COLO668 (cell line): ENCODE data around the gene KRTAP10-3.
"Not testable (repeated sequence)": the region's sequence is repeated elsewhere in the genome, so short reads cannot be mapped to it uniquely, and the experiment has no call there.

Experiments
- DNase-seq: peaks from one replicate; lab custom pipeline; 2025; ENCODE audit not compliant: unreplicated experiment; lab: John Stamatoyannopoulos, UW

The KRTAP10-3 gene, protein sequence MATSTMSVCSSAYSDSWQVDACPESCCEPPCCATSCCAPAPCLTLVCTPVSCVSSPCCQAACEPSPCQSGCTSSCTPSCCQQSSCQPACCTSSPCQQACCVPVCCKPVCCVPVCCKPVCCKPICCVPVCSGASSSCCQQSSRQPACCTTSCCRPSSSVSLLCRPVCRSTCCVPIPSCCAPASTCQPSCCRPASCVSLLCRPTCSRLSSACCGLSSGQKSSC

DNA sequence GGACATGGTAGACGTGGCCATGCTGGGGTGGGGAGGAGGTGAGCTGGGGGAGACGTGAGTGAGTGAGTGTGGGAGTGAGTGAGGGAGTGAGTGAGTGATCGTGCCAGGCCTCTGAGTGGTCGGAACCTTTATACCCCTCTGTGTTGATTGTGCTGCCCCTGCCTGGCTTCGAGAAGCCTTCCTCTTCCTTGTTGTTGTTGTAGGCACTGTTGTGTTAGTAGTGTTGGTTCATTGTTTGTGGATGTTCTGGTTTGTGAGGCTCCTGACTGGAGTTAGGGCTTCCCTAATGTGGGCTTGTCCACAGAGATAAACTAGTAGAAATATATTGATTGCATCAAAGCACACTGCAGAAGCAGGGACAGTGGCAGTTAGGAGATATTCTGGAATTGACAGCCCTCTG, at the start of gene KRTAP10-3:
Gene KRTAP10-3, minus strand, starts transcription at position 101 of the 400 bp plus-strand sequence. Its CDS starts 80 bp downstream, at position 21.
- no peak for DNase-seq

DNA sequence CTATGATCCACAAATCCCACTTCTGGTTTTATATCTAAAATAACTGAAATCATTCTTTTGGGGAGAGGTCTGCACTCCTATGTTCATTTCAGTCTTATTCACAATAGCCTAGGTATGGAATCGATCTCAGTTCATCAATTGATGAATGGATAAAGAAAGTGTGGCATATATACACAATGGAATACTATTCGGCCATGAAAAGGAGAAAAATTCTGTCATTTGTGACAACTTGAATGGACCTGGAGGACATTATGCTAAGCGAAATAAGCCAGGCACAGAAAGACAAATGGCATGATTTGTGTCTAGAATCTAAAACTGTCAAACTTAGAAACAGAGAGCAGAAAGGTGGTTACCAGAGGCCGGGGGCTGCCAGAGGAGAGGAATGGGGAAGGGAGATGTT, 47.9 kb upstream of the KRTAP10-3 start:
- DNase-seq: no peak

DNA sequence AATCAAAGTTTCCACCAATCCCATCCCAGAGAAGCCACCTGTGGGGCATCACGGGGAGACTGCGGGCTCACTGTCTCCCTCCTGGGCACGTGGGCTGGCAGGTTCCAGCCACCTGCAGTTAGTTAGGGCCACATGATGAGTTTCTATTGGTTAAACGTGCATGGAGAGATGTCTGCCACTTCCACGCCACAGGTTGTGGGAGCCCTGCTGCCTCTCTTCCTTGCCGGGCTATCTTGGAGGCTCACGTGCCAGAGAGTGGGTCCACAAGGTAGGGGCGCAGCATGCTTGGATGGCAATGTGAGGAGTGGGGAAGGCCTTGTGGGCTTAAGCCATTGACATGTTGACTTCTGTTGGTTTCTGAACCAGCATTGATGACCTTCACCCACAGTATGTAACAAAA, 45.3 kb upstream of the KRTAP10-3 start:
- DNase-seq: no peak

DNA sequence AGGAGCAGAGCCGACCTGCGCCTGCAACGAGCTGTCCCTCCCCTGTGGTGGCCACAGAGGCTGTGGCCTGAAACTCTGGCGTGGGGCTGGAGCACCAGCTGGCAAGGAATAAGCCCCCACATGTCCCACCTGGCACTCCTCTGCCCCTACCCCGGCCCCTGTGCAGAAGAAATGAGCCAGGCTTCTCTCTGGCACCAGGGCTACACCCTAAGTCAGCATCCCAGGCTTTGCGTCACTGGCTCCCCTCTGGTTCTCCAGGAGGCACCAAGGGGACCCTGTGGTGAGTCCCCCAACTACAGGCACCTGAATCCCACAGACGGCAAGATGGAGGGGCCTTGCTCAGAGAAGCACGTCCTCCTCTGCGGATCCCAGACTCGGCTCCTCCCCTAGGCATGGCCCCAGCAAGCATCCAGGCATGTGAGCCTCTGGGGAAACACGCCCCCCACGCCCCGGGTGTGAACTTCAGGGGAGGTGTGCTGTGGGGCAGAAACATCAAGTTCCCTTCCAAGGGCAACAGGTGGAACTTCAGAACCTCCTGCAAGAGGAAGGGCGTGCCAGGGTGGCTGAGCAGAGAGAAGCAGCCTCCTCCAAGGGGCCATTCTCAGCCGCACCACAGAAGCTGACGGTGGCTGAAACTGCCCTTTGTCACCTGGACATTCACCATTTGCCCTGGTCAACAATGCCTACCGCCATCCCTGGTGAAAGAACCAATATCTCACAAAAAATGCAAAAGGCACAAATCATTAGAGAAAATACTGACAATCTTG, 44.7 kb upstream of the KRTAP10-3 start:
- no peak for DNase-seq

DNA sequence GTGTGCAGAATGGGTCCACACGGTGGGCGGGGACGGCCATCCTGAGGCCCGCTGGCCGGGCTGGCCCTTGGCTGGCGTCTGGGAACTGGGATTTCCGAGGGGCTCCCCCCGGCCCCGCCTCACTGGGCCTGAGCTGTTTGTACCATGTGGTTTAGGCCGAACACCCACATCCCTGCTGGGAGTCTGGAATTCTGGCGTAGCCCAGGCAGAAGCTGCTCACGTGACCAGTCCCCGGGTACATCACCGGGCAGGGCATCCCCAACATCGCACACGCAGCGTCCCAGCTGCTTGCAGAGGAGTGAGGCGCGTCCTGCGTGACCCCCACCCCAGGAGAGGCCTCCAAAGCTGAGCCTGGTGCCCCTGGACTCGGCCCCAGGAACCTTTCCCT, 43.9 kb upstream of the KRTAP10-3 start:
- DNase-seq: no peak

DNA sequence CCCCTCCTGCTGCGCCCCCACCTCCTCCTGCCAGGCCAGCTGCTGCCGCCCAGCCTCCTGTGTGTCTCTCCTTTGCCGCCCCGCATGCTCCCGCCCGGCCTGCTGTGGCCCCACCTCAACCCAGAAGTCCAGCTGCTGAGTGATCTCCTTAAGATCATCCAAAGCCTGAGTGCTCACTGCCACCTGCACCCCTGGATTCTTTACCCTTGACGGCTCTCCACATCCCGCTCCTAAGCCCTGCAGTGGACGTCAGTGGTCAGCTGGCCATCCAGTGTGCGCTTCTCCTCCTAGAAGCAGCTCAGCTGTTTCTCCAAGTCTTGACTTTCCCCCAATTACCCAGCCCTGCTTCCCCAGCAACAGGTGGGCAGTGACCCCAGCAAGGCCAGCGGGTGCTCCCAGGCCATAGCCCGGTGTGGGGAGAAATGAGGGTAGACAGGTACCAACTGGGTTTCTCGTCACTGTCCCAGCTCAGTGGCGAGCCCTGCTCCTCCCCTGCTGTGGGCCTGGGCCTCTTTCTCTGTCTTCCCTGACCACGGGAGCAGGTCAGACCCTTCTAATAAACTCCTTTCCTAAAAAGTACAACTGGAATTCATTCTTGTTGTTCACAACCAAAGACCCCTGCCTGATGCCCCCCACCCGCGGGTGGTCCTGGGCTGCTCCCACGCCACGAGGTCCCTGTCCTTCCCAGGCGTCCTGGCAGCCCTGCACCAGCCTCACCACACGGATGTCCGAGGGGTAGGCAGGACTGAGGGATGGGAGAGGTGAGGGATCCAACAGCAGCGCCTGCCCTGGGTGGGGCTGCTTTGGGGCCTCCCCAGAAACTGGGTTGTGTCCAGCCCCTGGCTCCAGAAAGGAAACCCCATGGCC, 43.2 kb upstream of the KRTAP10-3 start:
- DNase-seq: no peak

DNA sequence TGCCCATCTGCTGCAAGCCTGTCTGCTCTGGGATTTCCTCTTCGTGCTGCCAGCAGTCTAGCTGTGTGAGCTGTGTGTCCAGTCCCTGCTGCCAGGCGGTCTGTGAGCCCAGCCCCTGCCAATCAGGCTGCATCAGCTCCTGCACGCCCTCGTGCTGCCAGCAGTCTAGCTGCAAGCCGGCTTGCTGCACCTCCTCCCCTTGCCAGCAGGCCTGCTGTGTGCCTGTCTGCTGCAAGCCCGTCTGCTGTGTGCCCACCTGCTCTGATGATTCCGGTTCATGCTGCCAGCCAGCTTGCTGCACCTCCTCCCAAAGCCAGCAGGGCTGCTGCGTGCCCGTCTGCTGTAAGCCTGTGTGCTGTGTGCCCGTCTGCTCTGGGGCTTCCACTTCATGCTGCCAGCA, 42.5 kb upstream of the KRTAP10-3 start:
- DNase-seq: not testable (repeated sequence)

DNA sequence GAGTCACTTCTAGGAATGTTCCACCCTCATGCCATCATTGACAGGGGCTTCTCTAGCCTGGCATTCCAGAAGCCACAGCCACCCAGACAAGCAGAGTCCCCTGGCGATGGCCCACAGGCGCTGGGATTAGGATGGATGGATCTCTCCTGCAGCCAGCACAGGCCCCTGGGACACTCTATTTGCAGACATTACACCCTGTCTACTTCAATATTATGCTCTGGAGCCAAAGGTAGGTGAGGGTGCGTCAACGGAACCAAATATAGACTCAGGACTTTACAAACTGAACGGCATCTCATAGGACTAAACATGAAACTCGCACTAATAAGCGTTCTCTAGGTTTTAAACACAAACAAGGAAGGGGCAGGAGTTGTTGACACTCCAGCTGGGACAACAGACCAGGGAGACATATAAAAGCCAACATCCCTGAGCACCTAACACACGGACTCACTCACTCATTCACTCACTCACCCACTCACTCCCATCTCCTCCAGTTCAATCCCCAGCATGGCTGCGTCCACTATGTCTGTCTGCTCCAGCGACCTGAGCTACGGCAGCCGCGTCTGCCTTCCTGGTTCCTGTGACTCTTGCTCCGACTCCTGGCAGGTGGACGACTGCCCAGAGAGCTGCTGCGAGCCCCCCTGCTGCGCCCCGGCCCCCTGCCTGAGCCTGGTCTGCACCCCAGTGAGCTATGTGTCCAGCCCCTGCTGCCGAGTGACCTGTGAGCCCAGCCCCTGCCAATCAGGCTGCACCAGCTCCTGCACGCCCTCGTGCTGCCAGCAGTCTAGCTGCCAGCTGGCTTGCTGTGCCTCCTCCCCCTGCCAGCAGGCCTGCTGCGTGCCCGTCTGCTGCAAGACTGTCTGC, 41.8 kb upstream of the KRTAP10-3 start, which contains the start of gene KRTAP10-7:
Gene KRTAP10-7, plus strand, starts transcription at position 480 of the 861 bp plus-strand sequence. Its CDS starts 25 bp downstream, at position 505.
- not testable (repeated sequence) for DNase-seq

DNA sequence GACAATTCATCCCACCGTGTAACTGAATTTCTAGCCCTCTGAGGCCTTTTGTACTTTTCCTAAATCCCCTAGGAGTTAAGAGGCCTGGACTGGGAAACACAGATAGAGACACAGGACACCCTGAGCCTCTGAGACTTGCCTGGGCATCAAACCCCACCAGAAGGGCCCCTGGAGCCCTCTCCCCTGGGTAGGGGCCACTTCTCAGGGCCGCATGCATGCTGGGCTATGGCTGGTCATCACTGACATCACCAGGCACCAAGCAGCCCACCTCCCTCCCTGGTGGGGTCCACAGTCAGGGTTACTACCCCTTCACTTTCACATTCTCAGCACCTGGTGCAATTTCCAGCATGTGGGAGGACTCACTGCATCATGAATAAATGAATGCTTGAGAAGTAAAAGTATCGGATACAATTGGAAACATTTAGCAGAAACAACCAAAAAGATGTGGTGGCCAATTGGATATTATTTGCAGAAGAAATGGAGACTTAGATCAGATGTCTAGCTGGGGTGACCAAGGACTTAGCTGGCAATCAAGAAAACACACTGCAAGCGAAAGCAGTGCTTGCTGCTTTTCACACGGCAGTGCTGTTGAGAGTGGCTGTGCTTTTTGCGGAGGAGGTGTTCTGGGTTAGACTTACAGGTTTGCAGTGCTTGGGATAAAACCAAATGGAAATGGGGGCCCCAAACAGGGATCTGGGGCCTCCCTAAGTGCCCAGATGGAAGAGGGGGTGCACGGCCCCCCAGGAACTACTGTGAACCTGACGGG, 40.9 kb upstream of the KRTAP10-3 start:
- DNase-seq: no peak

DNA sequence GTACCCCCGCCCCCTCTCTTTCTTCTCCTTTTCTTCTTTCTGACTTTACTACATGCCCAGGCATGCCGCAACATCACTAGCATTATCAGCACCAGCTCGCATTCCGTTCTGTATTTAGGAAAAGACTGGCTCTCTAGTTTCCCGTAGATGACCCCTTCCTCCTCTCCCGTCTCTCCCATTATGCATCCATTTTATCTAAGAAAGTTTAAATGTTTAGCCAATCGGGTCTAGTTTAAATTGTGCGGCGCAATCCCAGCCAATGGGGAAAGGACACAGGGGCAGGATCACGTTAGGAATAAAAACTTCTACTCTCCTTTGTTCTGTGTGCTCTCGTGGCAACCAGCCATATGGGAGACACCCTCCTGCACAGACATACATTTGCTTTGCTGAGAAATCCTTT, 39.5 kb upstream of the KRTAP10-3 start:
- no peak for DNase-seq

DNA sequence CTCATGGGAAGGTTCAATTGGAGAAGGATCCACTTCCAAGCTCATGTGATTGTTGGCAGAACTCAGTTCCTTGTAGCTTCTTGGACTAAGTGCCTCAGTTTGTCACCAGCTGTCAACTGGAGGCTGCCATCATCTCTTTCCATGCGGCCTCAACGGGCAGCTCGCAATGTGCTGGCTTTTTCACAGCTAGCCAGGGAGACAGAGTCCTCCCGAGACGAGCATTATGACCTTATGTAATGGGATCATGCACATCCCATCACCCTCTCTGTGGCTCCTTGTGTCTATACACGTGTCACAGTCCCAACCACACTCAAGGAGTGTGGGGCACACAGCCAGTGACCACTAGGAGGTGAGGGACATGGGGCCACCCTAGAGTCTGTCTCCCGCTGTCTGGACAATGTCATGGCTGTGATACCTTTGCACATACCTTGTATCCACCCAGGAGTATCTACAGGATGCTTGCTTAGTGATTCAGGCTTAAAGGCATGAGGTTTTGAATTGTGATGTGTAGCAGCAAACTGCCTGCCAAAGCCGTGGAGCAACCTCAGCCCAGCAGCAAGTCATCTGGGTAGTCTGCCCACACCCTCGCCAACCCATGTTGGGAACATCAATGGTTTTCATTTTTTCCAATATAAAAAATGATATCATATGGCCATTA, 37.6 kb upstream of the KRTAP10-3 start:
- DNase-seq: no peak

DNA sequence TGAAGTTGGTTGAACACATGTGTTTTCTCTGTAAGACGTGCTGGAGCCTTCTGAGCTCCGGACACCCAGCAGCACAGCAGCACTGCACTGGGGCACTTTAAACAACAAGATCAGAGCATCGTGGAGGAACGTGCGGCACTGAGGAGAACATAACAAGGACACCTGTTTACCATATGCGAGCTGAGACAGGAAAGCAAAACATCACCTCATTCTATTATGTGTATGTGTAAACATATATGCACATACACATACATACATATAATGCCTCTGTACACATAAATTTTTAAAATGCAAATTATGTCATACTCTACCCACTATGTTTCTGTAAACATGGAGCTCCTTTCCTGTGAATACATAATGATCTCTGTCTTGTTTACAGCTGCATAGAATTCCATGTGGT, 36.9 kb upstream of the KRTAP10-3 start:
- DNase-seq: no peak

DNA sequence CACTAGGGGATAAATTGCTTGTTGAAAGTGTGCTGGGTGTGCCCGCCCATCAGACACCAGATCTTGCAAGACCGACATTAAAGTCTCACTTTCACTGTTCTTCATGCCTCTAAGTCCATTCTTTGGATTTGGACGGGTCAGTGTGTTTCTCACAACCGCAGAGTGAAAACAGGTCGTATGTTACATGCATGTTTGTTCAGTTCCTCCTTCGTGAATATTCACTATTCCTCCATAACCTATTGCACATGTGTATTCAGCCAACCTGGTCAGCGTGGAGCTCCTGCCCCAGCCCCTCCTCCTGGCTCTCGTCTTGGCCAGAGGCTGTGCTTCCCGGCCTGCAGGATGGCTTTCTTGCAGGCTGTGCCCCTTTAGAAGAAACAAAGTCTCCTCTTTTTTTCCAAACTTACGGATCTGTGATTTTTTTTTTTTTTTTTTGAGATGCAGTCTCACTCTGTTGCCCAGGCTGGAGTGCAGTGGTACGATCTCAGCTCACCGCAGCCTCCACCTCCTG, 35.9 kb upstream of the KRTAP10-3 start:
- no peak for DNase-seq

DNA sequence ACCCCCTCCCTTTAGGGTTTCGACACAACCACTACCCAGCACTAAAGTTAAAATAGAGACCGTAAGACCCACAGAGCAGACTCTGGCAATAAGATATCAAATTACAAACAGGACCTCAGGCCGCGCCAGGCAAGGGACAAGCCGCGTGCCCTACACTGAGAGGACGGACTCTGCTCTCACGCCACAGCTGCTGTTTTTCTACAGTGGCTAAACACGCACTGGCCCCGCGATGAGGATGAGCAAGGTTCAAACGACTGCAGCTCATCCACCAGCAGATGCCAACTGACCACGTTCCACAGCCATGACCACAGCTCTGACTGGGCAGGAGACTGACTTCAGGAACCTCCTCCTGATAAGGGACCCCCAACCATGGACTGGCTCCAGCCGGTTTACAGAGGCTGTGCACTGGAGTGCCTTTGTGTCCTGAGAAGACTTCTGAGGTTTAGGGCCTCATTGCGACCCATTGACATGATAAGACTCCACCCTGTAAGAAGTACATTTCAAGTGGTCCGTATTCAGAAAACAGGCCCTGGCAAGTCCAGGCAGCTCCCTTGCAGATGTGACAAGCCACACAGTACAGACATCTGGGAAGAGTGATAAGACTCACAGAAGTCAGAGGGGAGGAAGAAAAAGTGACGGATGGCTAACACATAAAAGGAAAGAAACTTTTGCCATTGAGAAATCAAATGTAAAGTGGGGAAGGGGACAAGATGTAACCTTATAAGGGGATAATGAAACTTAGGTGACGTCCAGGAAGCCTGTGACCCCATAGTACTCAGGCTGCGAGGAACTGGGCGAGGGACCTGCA, 35.2 kb upstream of the KRTAP10-3 start:
- DNase-seq: peak; percentile 60

DNA sequence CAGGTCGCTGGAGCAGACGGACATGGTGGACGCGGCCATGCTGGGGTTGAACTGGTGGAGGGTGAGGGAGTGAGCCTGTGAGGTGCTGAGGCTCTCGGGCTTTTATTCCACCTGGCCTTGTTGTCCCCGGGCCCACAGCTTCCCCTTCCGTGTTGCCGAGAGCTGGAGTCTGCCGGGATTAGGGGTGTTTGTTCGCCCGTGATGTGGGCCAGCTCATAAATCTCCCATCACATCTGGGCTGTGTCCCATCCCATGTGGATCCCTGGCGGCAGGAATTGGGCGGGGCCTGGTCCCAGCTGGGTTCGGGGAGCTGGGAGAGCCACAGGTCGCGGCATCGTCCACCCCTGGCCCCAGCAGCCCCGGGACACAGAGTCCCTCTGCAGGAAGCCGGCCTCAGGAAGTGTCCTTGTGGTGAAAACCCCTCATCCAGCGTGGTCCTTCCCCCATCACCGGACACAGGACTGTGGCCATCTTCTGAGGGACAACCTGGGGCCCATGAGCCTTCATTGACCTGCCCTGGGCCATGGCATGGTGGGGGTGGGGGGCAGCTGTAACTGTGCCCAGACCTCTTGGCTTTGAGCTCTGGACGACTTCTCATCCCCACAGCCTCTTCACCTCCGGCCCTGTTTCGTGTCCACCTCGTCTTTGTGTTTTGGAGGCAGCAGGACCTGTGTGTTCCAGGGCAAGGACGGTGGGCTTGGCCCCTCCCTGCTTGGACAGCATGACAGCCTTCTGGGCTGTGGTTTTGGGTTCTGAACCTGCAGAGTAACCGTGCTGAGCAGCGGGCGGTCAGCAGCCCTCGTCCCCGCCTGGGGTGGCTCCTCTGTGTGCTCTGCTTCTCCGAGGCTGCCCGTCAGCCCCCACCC, 34.1 kb upstream of the KRTAP10-3 start, which contains the start of gene KRTAP10-6:
Gene KRTAP10-6, minus strand, starts transcription at position 60 of the 866 bp plus-strand sequence. Its CDS starts 21 bp downstream, at position 39.
- no peak for DNase-seq

DNA sequence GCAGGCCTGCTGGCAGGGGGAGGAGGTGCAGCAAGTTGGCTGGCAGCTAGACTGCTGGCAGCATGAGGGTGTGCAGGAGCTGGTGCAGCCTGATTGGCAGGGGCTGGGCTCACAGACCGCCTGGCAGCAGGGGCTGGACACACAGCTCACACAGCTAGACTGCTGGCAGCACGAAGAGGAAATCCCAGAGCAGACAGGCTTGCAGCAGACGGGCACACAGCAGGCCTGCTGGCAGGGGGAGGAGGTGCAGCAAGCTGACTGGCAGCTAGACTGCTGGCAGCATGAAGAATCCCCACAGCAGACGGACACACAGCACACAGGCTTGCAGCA, 33.2 kb upstream of the KRTAP10-3 start:
- not testable (repeated sequence) for DNase-seq
